ENCODE results near the gene KLHL36. TPM values are rescaled to one million over a fixed set of nuclear protein-coding genes. Genes with fewer than 3 reads are reported as not detected.

The KLHL36 gene
- polyA plus RNA-seq, 2 donors, result 15.9 to 16.1 TPM

- H3K36me3 ChIP-seq (ENCODE audit: control insufficient read depth in 2 of 2, insufficient read depth in 2 of 2, low read length in 1 of 2), result no peaks in the 10 kb centered on the region
- no peak overlapping the region for H3K4me3 ChIP-seq (ENCODE audit: low read depth in 1 of 2, low read length in 2 of 2)
- H3K9me3 ChIP-seq (ENCODE audit: control insufficient read depth in 2 of 2, insufficient read depth in 1 of 2, low read depth in 1 of 2, low read length in 1 of 2), result no peaks in the 10 kb centered on the region
- H3K4me1 ChIP-seq (ENCODE audit: control insufficient read depth in 2 of 2, insufficient read depth in 2 of 2, low read length in 1 of 2), result no peaks in the 10 kb centered on the region
- H3K27ac ChIP-seq (ENCODE audit: low read depth in 2 of 2, low read length in 1 of 2), result no peak overlapping the region
- 73 to 76% methylated on average over 14 of the region's 14 CpGs for WGBS, 2 donors
- no peaks in the 10 kb centered on the region for H3K27me3 ChIP-seq (ENCODE audit: control insufficient read depth in 1 of 2, insufficient read depth in 2 of 2, low read length in 2 of 2)
Measured at GRCh38 chr16:84677017-84677803, 28.9 kb downstream of the KLHL36 start.

GRCh38 chr16:84677849-84678248 lies 29.5 kb downstream of the KLHL36 start:
- no peaks in the 10 kb centered on the region for H3K9me3 ChIP-seq (ENCODE audit: control insufficient read depth in 2 of 2, insufficient read depth in 1 of 2, low read depth in 1 of 2, low read length in 1 of 2)
- no peaks in the 10 kb centered on the region for H3K27me3 ChIP-seq (ENCODE audit: control insufficient read depth in 1 of 2, insufficient read depth in 2 of 2, low read length in 2 of 2)
- 66 to 70% methylated on average over 10 of the region's 10 CpGs for WGBS, 2 donors
- no peak overlapping the region for H3K4me3 ChIP-seq (ENCODE audit: low read depth in 1 of 2, low read length in 2 of 2)
- no peak overlapping the region for H3K27ac ChIP-seq (ENCODE audit: low read depth in 2 of 2, low read length in 1 of 2)
- no peaks in the 10 kb centered on the region for H3K4me1 ChIP-seq (ENCODE audit: control insufficient read depth in 2 of 2, insufficient read depth in 2 of 2, low read length in 1 of 2)
- no peaks in the 10 kb centered on the region for H3K36me3 ChIP-seq (ENCODE audit: control insufficient read depth in 2 of 2, insufficient read depth in 2 of 2, low read length in 1 of 2)

- WGBS, 2 donors, result 93 to 95% methylated on average over 9 of the region's 9 CpGs
- no peaks in the 10 kb centered on the region for H3K36me3 ChIP-seq (ENCODE audit: control insufficient read depth in 2 of 2, insufficient read depth in 2 of 2, low read length in 1 of 2)
- H3K27me3 ChIP-seq (ENCODE audit: control insufficient read depth in 1 of 2, insufficient read depth in 2 of 2, low read length in 2 of 2), result no peaks in the 10 kb centered on the region
- H3K9me3 ChIP-seq (ENCODE audit: control insufficient read depth in 2 of 2, insufficient read depth in 1 of 2, low read depth in 1 of 2, low read length in 1 of 2), result no peaks in the 10 kb centered on the region
- H3K4me1 ChIP-seq (ENCODE audit: control insufficient read depth in 2 of 2, insufficient read depth in 2 of 2, low read length in 1 of 2), result no peaks in the 10 kb centered on the region
- no peak overlapping the region for H3K27ac ChIP-seq (ENCODE audit: low read depth in 2 of 2, low read length in 1 of 2)
- no peak overlapping the region for H3K4me3 ChIP-seq (ENCODE audit: low read depth in 1 of 2, low read length in 2 of 2)
Measured at GRCh38 chr16:84678541-84678940, 30.2 kb downstream of the KLHL36 start.

GRCh38 chr16:84680165-84680842 lies 32.0 kb downstream of the KLHL36 start:
- Histone ChIP-seq H3K4me3 (ENCODE audit: low read depth in 1 of 2, low read length in 2 of 2) (no peak overlapping the region), H3K27me3 (ENCODE audit: control insufficient read depth in 1 of 2, insufficient read depth in 2 of 2, low read length in 2 of 2) (no peaks in the 10 kb centered on the region), H3K4me1 (ENCODE audit: control insufficient read depth in 2 of 2, insufficient read depth in 2 of 2, low read length in 1 of 2) (no peaks in the 10 kb centered on the region), H3K9me3 (ENCODE audit: control insufficient read depth in 2 of 2, insufficient read depth in 1 of 2, low read depth in 1 of 2, low read length in 1 of 2) (no peaks in the 10 kb centered on the region), H3K36me3 (ENCODE audit: control insufficient read depth in 2 of 2, insufficient read depth in 2 of 2, low read length in 1 of 2) (no peaks in the 10 kb centered on the region), H3K27ac (ENCODE audit: low read depth in 2 of 2, low read length in 1 of 2) (no peak overlapping the region)
- 90 to 91% methylated on average over 10 of the region's 10 CpGs for WGBS, 2 donors

- no peak overlapping the region for H3K4me3 ChIP-seq (ENCODE audit: low read depth in 1 of 2, low read length in 2 of 2)
- H3K4me1 ChIP-seq (ENCODE audit: control insufficient read depth in 2 of 2, insufficient read depth in 2 of 2, low read length in 1 of 2), result no peaks in the 10 kb centered on the region
- H3K9me3 ChIP-seq (ENCODE audit: control insufficient read depth in 2 of 2, insufficient read depth in 1 of 2, low read depth in 1 of 2, low read length in 1 of 2), result no peaks in the 10 kb centered on the region
- no peak overlapping the region for H3K27ac ChIP-seq (ENCODE audit: low read depth in 2 of 2, low read length in 1 of 2)
- no peaks in the 10 kb centered on the region for H3K27me3 ChIP-seq (ENCODE audit: control insufficient read depth in 1 of 2, insufficient read depth in 2 of 2, low read length in 2 of 2)
- H3K36me3 ChIP-seq (ENCODE audit: control insufficient read depth in 2 of 2, insufficient read depth in 2 of 2, low read length in 1 of 2), result no peaks in the 10 kb centered on the region
- 94 to 95% methylated on average over 4 of the region's 4 CpGs for WGBS, 2 donors
Measured at GRCh38 chr16:84680843-84681629, 32.7 kb downstream of the KLHL36 start.

- Histone ChIP-seq H3K36me3 (ENCODE audit: control insufficient read depth in 2 of 2, insufficient read depth in 2 of 2, low read length in 1 of 2) (no peaks in the 10 kb centered on the region), H3K4me3 (ENCODE audit: low read depth in 1 of 2, low read length in 2 of 2) (no peak overlapping the region), H3K27ac (ENCODE audit: low read depth in 2 of 2, low read length in 1 of 2) (no peak overlapping the region), H3K9me3 (ENCODE audit: control insufficient read depth in 2 of 2, insufficient read depth in 1 of 2, low read depth in 1 of 2, low read length in 1 of 2) (no peaks in the 10 kb centered on the region), H3K27me3 (ENCODE audit: control insufficient read depth in 1 of 2, insufficient read depth in 2 of 2, low read length in 2 of 2) (no peaks in the 10 kb centered on the region), H3K4me1 (ENCODE audit: control insufficient read depth in 2 of 2, insufficient read depth in 2 of 2, low read length in 1 of 2) (no peaks in the 10 kb centered on the region)
- WGBS, 2 donors, result 64 to 74% methylated on average over 15 of the region's 15 CpGs
Measured at GRCh38 chr16:84683691-84684591, 35.6 kb downstream of the KLHL36 start.

GRCh38 chr16:84684592-84684965 lies 36.3 kb downstream of the KLHL36 start:
- no peak overlapping the region for H3K27ac ChIP-seq (ENCODE audit: low read depth in 2 of 2, low read length in 1 of 2)
- H3K4me1 ChIP-seq (ENCODE audit: control insufficient read depth in 2 of 2, insufficient read depth in 2 of 2, low read length in 1 of 2), result no peaks in the 10 kb centered on the region
- H3K36me3 ChIP-seq (ENCODE audit: control insufficient read depth in 2 of 2, insufficient read depth in 2 of 2, low read length in 1 of 2), result no peaks in the 10 kb centered on the region
- no peak overlapping the region for H3K4me3 ChIP-seq (ENCODE audit: low read depth in 1 of 2, low read length in 2 of 2)
- 87 to 91% methylated on average over 4 of the region's 4 CpGs for WGBS, 2 donors
- no peaks in the 10 kb centered on the region for H3K27me3 ChIP-seq (ENCODE audit: control insufficient read depth in 1 of 2, insufficient read depth in 2 of 2, low read length in 2 of 2)
- H3K9me3 ChIP-seq (ENCODE audit: control insufficient read depth in 2 of 2, insufficient read depth in 1 of 2, low read depth in 1 of 2, low read length in 1 of 2), result no peaks in the 10 kb centered on the region

GRCh38 chr16:84685210-84685609 lies 36.9 kb downstream of the KLHL36 start:
- WGBS, 2 donors, result 72 to 83% methylated on average over 8 of the region's 8 CpGs
- Histone ChIP-seq H3K36me3 (ENCODE audit: control insufficient read depth in 2 of 2, insufficient read depth in 2 of 2, low read length in 1 of 2) (no peaks in the 10 kb centered on the region), H3K9me3 (ENCODE audit: control insufficient read depth in 2 of 2, insufficient read depth in 1 of 2, low read depth in 1 of 2, low read length in 1 of 2) (no peaks in the 10 kb centered on the region), H3K27ac (ENCODE audit: low read depth in 2 of 2, low read length in 1 of 2) (no peak overlapping the region), H3K4me1 (ENCODE audit: control insufficient read depth in 2 of 2, insufficient read depth in 2 of 2, low read length in 1 of 2) (no peaks in the 10 kb centered on the region), H3K4me3 (ENCODE audit: low read depth in 1 of 2, low read length in 2 of 2) (no peak overlapping the region), H3K27me3 (ENCODE audit: control insufficient read depth in 1 of 2, insufficient read depth in 2 of 2, low read length in 2 of 2) (no peaks in the 10 kb centered on the region)

GRCh38 chr16:84686707-84687298 lies 38.5 kb downstream of the KLHL36 start:
- no peaks in the 10 kb centered on the region for H3K27me3 ChIP-seq (ENCODE audit: control insufficient read depth in 1 of 2, insufficient read depth in 2 of 2, low read length in 2 of 2)
- 84 to 87% methylated on average over 6 of the region's 6 CpGs for WGBS, 2 donors
- no peaks in the 10 kb centered on the region for H3K4me1 ChIP-seq (ENCODE audit: control insufficient read depth in 2 of 2, insufficient read depth in 2 of 2, low read length in 1 of 2)
- no peak overlapping the region for H3K27ac ChIP-seq (ENCODE audit: low read depth in 2 of 2, low read length in 1 of 2)
- H3K36me3 ChIP-seq (ENCODE audit: control insufficient read depth in 2 of 2, insufficient read depth in 2 of 2, low read length in 1 of 2), result no peaks in the 10 kb centered on the region
- H3K9me3 ChIP-seq (ENCODE audit: control insufficient read depth in 2 of 2, insufficient read depth in 1 of 2, low read depth in 1 of 2, low read length in 1 of 2), result no peaks in the 10 kb centered on the region
- no peak overlapping the region for H3K4me3 ChIP-seq (ENCODE audit: low read depth in 1 of 2, low read length in 2 of 2)

Data from esophagus (tissue), 2 donors.